Fibroblast of mammary gland (primary cell): ENCODE data around the gene KCNQ1.

Experiments used
- DNase-seq: peaks from one replicate; pipeline ENCODE4 v3.0.0-alpha.2; 2010; ENCODE audit warnings: low read depth
- H3K4me3 ChIP-seq: 2 replicates; pipeline ENCODE4 v1.5.1; 2011; ENCODE audit warnings: low read depth, mild to moderate bottlenecking, low read length, moderate library complexity; ENCODE audit not compliant: control insufficient read depth
- CTCF ChIP-seq: conservative IDR thresholded peaks from 2 replicates; pipeline ENCODE4 v1.5.1; 2011; ENCODE audit warnings: low read depth, low read length, inconsistent platforms; ENCODE audit not compliant: control insufficient read depth, insufficient read depth

Gene KCNQ1

GRCh38 chr11:2748814-2749554 is 304.2 kb downstream of the KCNQ1 start:
- no peak for TF ChIP-seq CTCF
- H3K4me3 ChIP-seq = no peak overlapping the region
- no peak for DNase-seq

- DNase-seq = no peak
- no peak overlapping the region for H3K4me3 ChIP-seq
- no peak for TF ChIP-seq CTCF
Observed at GRCh38 chr11:2750101-2750681, 305.4 kb downstream of the KCNQ1 start.

GRCh38 chr11:2750682-2751522 is 306.1 kb downstream of the KCNQ1 start:
- TF ChIP-seq CTCF = no peak
- DNase-seq = no peak
- H3K4me3 ChIP-seq = no peak overlapping the region

GRCh38 chr11:2751523-2752203 is 306.9 kb downstream of the KCNQ1 start:
- no peak for DNase-seq
- TF ChIP-seq CTCF = no peak
- no peak overlapping the region for H3K4me3 ChIP-seq

- no peak for TF ChIP-seq CTCF
- H3K4me3 ChIP-seq = no peak overlapping the region
- no peak for DNase-seq
Observed at GRCh38 chr11:2752204-2752770, 307.5 kb downstream of the KCNQ1 start.

- TF ChIP-seq CTCF = no peak
- H3K4me3 ChIP-seq = no peak overlapping the region
- DNase-seq = no peak
Observed at GRCh38 chr11:2752923-2753322, 308.1 kb downstream of the KCNQ1 start.
